Activated naive CD4-positive, alpha-beta T cell treated with anti-CD3 and anti-CD28 coated beads for 36 hours (primary cell): ENCODE measurements around the gene LENG8. TPM values are rescaled to one million over a fixed set of nuclear protein-coding genes. Genes with fewer than 3 reads are reported as not detected.

Experiments
- CTCF ChIA-PET: fragments of 350-600 bp; sonication (Branson Sonifier 250); formaldehyde crosslinking; loops from one replicate; lab custom pipeline; 2021; ENCODE audit warnings: antibody characterized with exemption; lab: Charles Lee
- DNase-seq: peaks from one replicate; pipeline ENCODE4 v3.0.0-alpha.2; 2020
- H3K27ac Mint-ChIP-seq: one replicate; pipeline ENCODE4 v1.8.0; 2021; ENCODE audit warnings: mild to moderate bottlenecking, mixed read lengths
- H3K27me3 Mint-ChIP-seq: one replicate; pipeline ENCODE4 v1.8.0; 2021; ENCODE audit warnings: low read depth, mixed read lengths
- H3K36me3 Mint-ChIP-seq: one replicate; pipeline ENCODE4 v1.8.0; 2021; ENCODE audit warnings: low read depth, mixed read lengths
- H3K4me1 Mint-ChIP-seq: one replicate; pipeline ENCODE4 v1.8.0; 2021; ENCODE audit warnings: low read depth, mixed read lengths
- H3K4me3 Mint-ChIP-seq: one replicate; pipeline ENCODE4 v1.8.0; 2021; ENCODE audit warnings: mild to moderate bottlenecking, moderate library complexity, mixed read lengths
- H3K9me3 Mint-ChIP-seq: one replicate; pipeline ENCODE4 v1.8.0; 2021; ENCODE audit warnings: mixed read lengths
- intact Hi-C: fragments of 100-400 bp; cut with micrococcal nuclease; formaldehyde crosslinking; loops from one replicate; pipeline ENCODE4 v1.15.1; 2023
- total RNA-seq, 2 experiments: library from RNA; stranded (reverse); gene quantifications; one replicate each; pipeline ENCODE4 v1.2.3, GENCODE V29; 2021

Gene LENG8
- 100 to 1,000 TPM; 171 to 175 TPM for total RNA-seq

DNA sequence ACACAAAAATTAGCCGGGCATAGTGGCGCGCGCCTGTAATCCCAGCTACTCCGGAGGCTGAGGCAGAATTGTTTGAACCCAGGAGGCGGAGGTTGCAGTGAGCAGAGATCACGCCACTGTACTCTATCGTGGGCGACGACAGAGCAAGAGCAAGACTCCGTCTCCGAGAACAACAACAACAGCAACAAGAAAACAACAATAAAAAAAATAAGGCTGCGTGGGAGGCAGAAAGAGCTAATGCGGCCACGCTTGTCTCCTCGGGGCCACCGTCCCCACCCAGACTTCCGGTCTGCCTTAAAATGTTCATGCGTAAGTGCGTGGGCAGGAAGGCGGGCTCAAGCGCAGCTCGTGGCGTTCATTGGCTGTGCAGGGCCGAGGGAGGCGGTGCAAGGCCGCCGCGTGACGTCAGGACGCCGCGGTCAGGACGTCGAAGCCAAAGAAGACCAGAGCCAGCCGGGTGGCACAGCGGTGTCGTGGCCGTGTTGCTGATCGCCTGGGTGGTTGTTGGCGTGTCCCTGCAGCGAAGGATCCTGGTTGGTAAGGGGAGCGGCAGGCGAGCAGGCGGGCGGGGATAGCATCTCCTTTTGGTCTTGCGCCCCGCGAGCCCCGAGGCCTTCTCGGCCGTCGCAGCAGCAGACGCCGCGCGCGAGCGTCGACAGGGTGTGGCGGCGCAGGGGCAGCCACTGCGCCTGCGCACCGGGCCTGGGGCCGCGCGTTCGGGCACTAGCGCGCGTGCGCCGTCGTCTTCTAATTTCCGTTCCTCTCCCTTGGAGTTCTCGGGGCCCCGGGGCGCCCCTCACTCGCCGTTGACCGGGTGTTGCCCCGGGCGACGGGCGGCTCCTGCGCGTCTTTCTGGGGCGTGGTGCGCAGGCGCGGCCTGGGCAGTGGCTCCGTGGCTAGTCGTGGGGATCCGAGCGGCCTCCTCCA lies at the start of gene LENG8:
TSS of gene LENG8 (plus strand) at position 426 of the 927 bp plus-strand sequence. CDS start 2,146 bp downstream, outside the sequence.
- CTCF ChIA-PET, result interaction anchor here (0.9 to 2.2 kb wide), 3 partner anchors 10 to 13 kb away, joined by 3 to 13 read pairs (median 7); no protein-coding TSS in a partner anchor
- Mint-ChIP-seq H3K4me1 (peaks cover 45% of the 10 kb centered on the region), H3K9me3 (no peaks in the 10 kb centered on the region), H3K27ac (peak within 1 kb of the TSS; percentile 99), H3K27me3 (no peaks in the 10 kb centered on the region), H3K4me3 (peak within 1 kb of the TSS; percentile 100), H3K36me3 (peaks cover 48% of the 10 kb centered on the region)
- intact Hi-C loops, result loop anchor here (1.0 to 10.0 kb wide), 7 partner anchors 15 to 614 kb away; partner anchors contain the start of genes CNOT3, PRPF31, RDH13 and TFPT
- peak; percentile 98 for DNase-seq

DNA sequence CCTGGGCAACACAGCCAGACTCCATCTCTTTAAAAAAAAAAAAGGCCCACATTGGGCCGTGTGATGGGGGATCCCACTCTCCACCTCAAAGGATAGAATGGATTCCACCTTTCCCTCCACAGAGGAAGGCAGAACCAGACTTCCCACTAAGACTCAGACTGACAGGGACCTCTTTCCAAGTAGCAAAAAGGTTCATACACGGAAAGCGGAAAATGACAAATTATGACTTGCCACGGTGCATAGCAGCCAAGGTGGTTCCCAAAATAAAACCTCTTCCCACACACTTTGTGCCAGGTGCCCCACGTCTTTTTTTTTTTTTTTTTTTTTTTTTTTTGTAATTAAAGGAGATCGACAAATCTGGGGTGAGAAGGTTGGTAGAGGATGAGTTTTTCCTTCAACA lies 48.1 kb upstream of the LENG8 start:
- no peaks in the 10 kb centered on the region for H3K36me3 Mint-ChIP-seq
- no peak for DNase-seq
- H3K4me1 Mint-ChIP-seq, result no peaks in the 10 kb centered on the region
- no peaks in the 10 kb centered on the region for H3K27me3 Mint-ChIP-seq
- H3K4me3 Mint-ChIP-seq, result no peak overlapping the region
- CTCF ChIA-PET, result interaction anchor here (0.6 to 1.6 kb wide), 2 partner anchors 10 to 230 kb away, joined by 3 read pairs; no protein-coding TSS in a partner anchor
- intact Hi-C loops, result no loop called here
- H3K27ac Mint-ChIP-seq, result no peak overlapping the region
- H3K9me3 Mint-ChIP-seq, result no peaks in the 10 kb centered on the region

DNA sequence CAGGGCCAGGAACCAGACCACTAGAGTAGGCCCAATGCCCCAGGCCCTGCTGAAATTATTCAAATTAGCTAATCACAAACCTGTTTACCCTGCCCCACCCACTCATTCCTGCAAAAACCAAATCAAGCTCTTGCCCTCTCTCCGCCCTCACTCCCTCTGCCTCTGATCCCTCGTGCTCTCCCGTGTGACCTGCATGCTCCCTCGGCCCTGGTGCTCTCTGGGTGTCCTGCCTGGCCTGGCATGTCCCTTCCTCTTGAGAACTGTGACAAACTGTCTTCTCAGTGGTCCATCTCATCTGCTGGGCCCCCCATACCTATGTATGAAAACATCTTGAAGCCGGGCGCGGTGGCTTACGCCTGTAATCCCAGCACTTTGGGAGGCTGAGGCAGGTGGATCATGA lies 45.9 kb upstream of the LENG8 start:
- no peak overlapping the region for H3K27ac Mint-ChIP-seq
- no peaks in the 10 kb centered on the region for H3K27me3 Mint-ChIP-seq
- peaks cover under 1% of the 10 kb centered on the region for H3K9me3 Mint-ChIP-seq
- no peaks in the 10 kb centered on the region for H3K36me3 Mint-ChIP-seq
- H3K4me1 Mint-ChIP-seq, result no peaks in the 10 kb centered on the region
- intact Hi-C loops, result no loop called here
- DNase-seq, result no peak
- H3K4me3 Mint-ChIP-seq, result no peak overlapping the region
- CTCF ChIA-PET, result no interaction called here

DNA sequence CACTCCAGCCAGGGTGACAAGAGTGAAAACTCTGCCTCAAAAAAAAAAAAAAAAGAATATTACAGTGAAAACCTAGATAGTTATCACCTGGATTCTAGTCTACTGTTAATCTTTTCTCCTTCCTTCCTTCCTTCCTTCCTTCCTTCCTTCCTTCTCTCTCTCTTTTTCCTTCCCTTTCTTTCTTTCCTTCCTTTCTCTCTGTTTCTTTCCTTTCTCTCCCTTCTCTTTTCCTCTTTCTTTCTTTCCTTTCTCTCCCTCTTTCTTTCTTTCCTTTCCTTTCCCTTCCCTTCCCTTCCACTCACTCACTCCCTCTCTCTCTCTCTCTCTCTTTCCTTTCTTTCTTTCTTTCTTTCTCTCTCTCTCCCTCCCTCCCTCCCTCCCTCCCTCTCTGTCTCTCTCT lies 43.4 kb upstream of the LENG8 start:
- H3K4me3 Mint-ChIP-seq, result no peak overlapping the region
- CTCF ChIA-PET, result no interaction called here
- no peak overlapping the region for H3K27ac Mint-ChIP-seq
- peaks cover under 1% of the 10 kb centered on the region for H3K27me3 Mint-ChIP-seq
- H3K4me1 Mint-ChIP-seq, result no peaks in the 10 kb centered on the region
- H3K9me3 Mint-ChIP-seq, result peaks cover 3% of the 10 kb centered on the region
- no peaks in the 10 kb centered on the region for H3K36me3 Mint-ChIP-seq
- intact Hi-C loops, result no loop called here
- DNase-seq, result no peak

DNA sequence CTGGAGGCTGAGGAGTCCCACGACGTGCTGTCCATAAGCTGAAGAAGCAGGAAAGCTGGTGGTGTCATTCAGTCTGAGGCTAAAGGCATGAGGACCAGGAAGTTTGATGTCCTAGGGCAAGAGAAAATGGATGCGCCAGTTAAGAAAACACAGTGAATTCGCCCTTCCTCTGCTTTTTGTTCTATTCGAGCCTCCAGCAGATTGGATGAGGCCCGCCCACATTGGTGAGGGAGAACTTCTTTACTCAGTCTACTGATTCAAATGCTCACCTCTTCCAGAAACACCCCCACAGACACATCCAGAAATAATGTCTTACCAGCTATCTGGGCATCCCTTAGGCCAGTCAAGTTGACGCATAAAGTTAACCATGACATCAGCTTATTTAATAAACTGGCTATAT lies 41.2 kb upstream of the LENG8 start:
- peaks cover 5% of the 10 kb centered on the region for H3K27me3 Mint-ChIP-seq
- no peaks in the 10 kb centered on the region for H3K36me3 Mint-ChIP-seq
- H3K4me1 Mint-ChIP-seq, result no peaks in the 10 kb centered on the region
- H3K27ac Mint-ChIP-seq, result no peak overlapping the region
- no peak overlapping the region for H3K4me3 Mint-ChIP-seq
- peaks cover 3% of the 10 kb centered on the region for H3K9me3 Mint-ChIP-seq
- DNase-seq, result no peak
- CTCF ChIA-PET, result interaction anchor here (1.4 kb wide), 1 partner anchor 17 kb away, joined by 4 read pairs; no protein-coding TSS in a partner anchor
- intact Hi-C loops, result no loop called here

DNA sequence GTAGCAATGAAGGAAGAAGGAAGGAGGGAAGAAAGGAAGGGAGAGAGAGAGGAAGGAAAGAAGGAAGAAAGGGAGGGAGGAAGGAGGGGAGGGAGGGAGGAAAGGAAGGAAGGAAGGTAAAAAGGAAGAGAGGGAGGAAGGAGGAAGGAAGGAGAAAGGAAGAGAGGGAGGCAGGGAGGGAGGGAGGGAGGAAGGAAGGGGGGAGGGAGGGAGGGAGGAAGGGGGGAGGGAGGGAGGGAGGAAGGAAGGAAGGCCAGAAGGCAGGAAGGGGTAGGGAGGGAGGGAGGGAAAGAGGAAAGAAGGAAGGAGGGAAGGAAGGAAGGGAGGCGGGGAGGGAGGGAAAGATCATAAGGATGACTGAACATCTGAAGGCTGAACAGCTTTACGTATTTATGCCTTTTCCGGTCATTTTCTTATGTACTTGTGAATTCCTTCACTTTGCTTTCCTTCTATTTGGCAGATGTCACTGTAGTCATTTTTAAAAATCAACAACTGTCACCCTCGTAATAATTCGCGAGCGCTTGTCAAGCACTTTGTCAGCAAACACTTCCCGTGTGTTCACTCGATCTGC lies 40.5 kb upstream of the LENG8 start:
- Mint-ChIP-seq H3K4me3 (no peak overlapping the region), H3K4me1 (no peaks in the 10 kb centered on the region), H3K36me3 (no peaks in the 10 kb centered on the region), H3K9me3 (peaks cover 3% of the 10 kb centered on the region), H3K27me3 (peaks cover 5% of the 10 kb centered on the region), H3K27ac (no peak overlapping the region)
- CTCF ChIA-PET, result interaction anchor here (1.4 kb wide), 1 partner anchor 18 kb away, joined by 4 read pairs; no protein-coding TSS in a partner anchor
- no peak for DNase-seq
- intact Hi-C loops, result no loop called here

DNA sequence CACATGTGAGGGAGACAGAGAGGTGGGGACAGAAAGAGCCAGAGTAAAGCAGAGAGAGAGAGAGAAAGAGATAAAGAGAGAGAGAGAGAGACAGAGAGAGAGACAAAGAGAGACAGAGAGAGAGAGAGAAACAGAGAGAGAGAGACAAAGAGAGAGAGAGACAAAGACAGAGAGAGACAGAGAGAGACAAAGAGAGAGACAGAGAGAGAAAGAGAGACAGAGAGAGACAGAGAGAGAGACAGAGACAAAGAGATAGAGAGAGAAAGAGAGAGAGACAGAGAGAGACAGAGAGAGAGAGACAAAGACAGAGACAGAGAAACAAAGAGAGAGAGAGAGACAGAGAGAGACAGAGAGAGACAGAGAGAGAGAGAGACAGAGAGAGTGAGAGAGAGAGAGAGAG lies 38.0 kb upstream of the LENG8 start:
- peaks cover 15% of the 10 kb centered on the region for H3K27me3 Mint-ChIP-seq
- no peaks in the 10 kb centered on the region for H3K36me3 Mint-ChIP-seq
- CTCF ChIA-PET, result no interaction called here
- peaks cover 3% of the 10 kb centered on the region for H3K9me3 Mint-ChIP-seq
- no peak overlapping the region for H3K4me3 Mint-ChIP-seq
- intact Hi-C loops, result no loop called here
- H3K4me1 Mint-ChIP-seq, result peaks cover 2% of the 10 kb centered on the region
- no peak for DNase-seq
- H3K27ac Mint-ChIP-seq, result no peak overlapping the region

DNA sequence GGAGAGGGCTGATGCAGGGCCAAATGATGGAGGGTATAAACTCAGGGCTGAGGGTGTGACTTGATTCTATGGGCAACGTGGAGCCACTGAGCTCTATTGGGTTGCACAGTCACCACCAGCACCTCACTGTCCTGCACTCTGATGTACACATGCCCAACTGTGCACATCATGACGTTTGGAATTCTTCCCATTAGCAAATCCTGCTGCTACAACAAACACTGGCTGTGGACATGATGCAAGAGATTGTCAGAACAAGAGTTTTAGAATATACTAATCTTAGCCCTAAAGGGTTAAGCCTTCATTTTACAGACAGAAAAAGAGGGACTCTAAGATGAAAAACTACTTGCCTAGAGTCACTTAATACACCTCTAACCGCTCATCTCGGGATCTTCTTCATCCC lies 36.1 kb upstream of the LENG8 start:
- peaks cover 25% of the 10 kb centered on the region for H3K27me3 Mint-ChIP-seq
- intact Hi-C loops, result no loop called here
- peaks cover 3% of the 10 kb centered on the region for H3K9me3 Mint-ChIP-seq
- CTCF ChIA-PET, result interaction anchor here (0.6 kb wide), 1 partner anchor 985 kb away, joined by 4 read pairs; no protein-coding TSS in a partner anchor
- DNase-seq, result no peak
- H3K4me1 Mint-ChIP-seq, result peaks cover 12% of the 10 kb centered on the region
- H3K36me3 Mint-ChIP-seq, result no peaks in the 10 kb centered on the region
- H3K27ac Mint-ChIP-seq, result no peak overlapping the region
- H3K4me3 Mint-ChIP-seq, result no peak overlapping the region

DNA sequence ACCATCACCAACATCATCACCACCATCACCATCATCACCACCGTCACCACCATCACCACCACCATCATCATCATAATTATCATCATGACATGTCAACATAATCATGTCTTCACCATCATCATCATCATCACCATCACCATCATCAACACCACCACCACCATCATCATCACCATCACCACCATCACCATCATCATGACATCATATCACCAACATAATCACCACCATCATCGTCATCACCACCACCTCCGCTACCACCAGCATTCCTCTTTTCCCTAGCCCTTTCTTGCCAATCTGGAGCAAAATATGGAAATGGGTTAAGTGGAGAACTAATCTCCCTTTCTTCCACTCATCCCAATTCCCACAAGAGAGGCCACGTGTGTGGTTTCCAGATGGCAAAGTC lies 34.8 kb upstream of the LENG8 start:
- Mint-ChIP-seq H3K9me3 (no peaks in the 10 kb centered on the region), H3K36me3 (no peaks in the 10 kb centered on the region), H3K27ac (no peak overlapping the region), H3K4me1 (peaks cover 17% of the 10 kb centered on the region), H3K4me3 (no peak overlapping the region), H3K27me3 (peaks cover 29% of the 10 kb centered on the region)
- DNase-seq, result no peak
- CTCF ChIA-PET, result no interaction called here
- intact Hi-C loops, result no loop called here

DNA sequence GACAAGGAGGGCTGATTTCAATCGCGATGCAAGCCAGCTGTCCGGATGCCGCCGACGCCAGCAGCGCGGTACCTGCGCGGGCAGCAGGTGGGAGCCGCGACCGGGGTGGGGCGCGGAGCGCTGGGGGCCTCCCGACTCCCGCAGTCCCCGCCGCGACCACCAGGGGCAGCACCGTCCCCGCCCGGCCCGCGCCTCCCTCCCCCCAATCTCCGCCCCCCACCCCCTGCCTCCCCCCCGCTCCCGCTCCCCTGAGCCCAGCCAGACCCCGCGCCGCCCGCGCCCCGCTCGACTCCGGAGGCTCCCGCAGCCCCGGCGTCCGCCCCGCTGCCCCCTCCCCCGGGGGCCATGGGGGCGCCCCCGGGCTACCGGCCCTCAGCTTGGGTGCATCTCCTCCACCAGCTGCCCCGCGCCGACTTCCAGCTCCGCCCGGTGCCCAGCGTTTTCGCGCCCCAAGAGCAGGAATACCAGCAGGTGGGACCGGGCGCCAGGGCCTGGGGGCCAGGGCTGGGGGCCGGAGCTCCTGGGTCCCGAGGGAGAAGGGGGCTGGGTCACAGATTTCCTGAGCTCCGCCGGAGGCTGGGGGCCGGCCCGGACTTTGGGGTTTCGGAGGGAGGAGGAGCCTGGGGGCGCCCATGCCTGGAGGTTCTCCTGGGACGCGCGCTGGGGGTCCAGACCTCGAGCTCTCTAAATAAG lies 33.6 kb upstream of the LENG8 start, which contains the start of gene TTYH1:
TSS of gene TTYH1 (plus strand) at position 257 of the 693 bp plus-strand sequence. CDS start at position 346, 89 bp downstream.
- Mint-ChIP-seq H3K27ac (no peak within 1 kb of the TSS), H3K9me3 (no peaks in the 10 kb centered on the region), H3K36me3 (no peaks in the 10 kb centered on the region), H3K4me1 (peaks cover 17% of the 10 kb centered on the region), H3K27me3 (peaks cover 29% of the 10 kb centered on the region), H3K4me3 (no peak within 1 kb of the TSS)
- DNase-seq, result peak; percentile 34
- intact Hi-C loops, result no loop called here
- CTCF ChIA-PET, result interaction anchor here (0.7 to 0.9 kb wide), 2 partner anchors 24 to 32 kb away, joined by 3 read pairs; no protein-coding TSS in a partner anchor

DNA sequence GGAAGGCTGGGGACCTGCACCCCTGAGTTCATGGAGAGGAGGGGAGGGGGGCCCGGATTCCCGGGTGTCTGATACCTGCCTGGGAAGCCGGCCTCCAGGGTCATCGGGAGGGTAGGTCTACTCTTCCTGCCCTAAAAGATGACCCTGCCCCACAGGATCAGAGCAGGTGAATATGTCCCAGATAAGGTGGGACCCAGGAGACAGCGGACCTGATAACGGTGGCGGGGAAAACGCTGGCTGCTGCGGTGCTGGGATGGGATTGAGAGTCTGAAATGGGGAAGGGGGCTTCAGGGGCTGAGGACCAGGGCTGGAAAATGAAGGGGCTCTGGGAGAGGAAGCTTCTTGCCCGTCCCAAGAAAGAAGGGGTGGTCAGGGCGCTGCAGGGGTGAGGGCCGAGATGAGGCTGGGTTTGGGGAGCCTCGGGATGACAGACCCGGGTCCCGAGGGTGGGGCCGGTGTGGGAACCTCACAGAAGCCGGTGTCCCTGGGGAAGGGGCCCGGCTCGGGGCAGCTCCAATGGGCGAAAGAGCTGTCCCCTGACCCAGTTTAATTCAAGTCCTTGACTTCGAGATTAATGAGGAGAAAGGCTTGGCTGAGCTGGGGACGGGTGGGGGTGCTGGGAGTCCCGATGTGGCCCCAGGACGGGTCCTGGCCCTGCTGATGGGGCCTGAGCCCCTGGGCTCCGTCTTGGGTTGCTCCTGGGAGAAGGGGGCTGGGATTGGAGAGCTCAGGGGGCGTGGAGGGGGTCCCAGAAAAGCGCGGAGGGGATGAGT lies 32.9 kb upstream of the LENG8 start:
- Mint-ChIP-seq H3K27me3 (peaks cover 25% of the 10 kb centered on the region), H3K4me1 (peaks cover 17% of the 10 kb centered on the region), H3K9me3 (no peaks in the 10 kb centered on the region), H3K27ac (no peak overlapping the region), H3K36me3 (no peaks in the 10 kb centered on the region), H3K4me3 (no peak overlapping the region)
- DNase-seq, result no peak
- intact Hi-C loops, result no loop called here
- CTCF ChIA-PET, result interaction anchor here (0.7 to 0.9 kb wide), 3 partner anchors 22 to 32 kb away, joined by 3 to 4 read pairs (median 3); no protein-coding TSS in a partner anchor
